HG02763 (cell line): ENCODE data around the gene NUBP1.
"Not testable (repeated sequence)": the region's sequence is repeated elsewhere in the genome, so short reads cannot be mapped to it uniquely, and the experiment has no call there.

Experiments
- ATAC-seq: cut with Tn5 transposase; IDR thresholded peaks from one replicate; pipeline ENCODE4 v1.9.1; 2021; ENCODE audit warnings: mild to moderate bottlenecking, moderate library complexity; ENCODE audit not compliant: unreplicated experiment

Gene NUBP1

GRCh38 chr16:10743610-10744369 is at the start of gene NUBP1:
NUBP1 (plus strand) TSS chr16:10743842; CDS start chr16:10743864, 22 bp downstream.
- ATAC-seq, result peak; percentile 82

- ATAC-seq, result no peak
Measured at GRCh38 chr16:10693889-10694288, 49.8 kb upstream of the NUBP1 start.

GRCh38 chr16:10694306-10694705 is 49.3 kb upstream of the NUBP1 start:
- ATAC-seq, result no peak

- no peak for ATAC-seq
Measured at GRCh38 chr16:10694830-10695229, 48.8 kb upstream of the NUBP1 start, which contains the start of gene TEKT5. TEKT5 (minus strand) TSS chr16:10694930; CDS start chr16:10694873, 57 bp downstream.

GRCh38 chr16:10699756-10700155 is 43.9 kb upstream of the NUBP1 start:
- no peak for ATAC-seq

- no peak for ATAC-seq
Measured at GRCh38 chr16:10708969-10709368, 34.7 kb upstream of the NUBP1 start.

- ATAC-seq, result no peak
Measured at GRCh38 chr16:10728003-10728887, 15.4 kb upstream of the NUBP1 start.

GRCh38 chr16:10729104-10730048 is 14.3 kb upstream of the NUBP1 start:
- no peak for ATAC-seq

GRCh38 chr16:10731790-10732189 is 11.9 kb upstream of the NUBP1 start:
- ATAC-seq, result no peak

- ATAC-seq, result no peak
Measured at GRCh38 chr16:10737068-10737625, 6.5 kb upstream of the NUBP1 start.

- peak; percentile 67 for ATAC-seq
Measured at GRCh38 chr16:10738231-10739077, 5.2 kb upstream of the NUBP1 start.

- no peak for ATAC-seq
Measured at GRCh38 chr16:10740000-10740844, 3.4 kb upstream of the NUBP1 start.

- ATAC-seq, result no peak
Measured at GRCh38 chr16:10740845-10741208, 2.8 kb upstream of the NUBP1 start.

GRCh38 chr16:10741249-10741648 is 2.4 kb upstream of the NUBP1 start:
- ATAC-seq, result not testable (repeated sequence)

GRCh38 chr16:10741844-10742243 is 1.8 kb upstream of the NUBP1 start:
- no peak for ATAC-seq

GRCh38 chr16:10743227-10743609 is 424 bp upstream of the NUBP1 start:
- ATAC-seq, result no peak

- no peak for ATAC-seq
Measured at GRCh38 chr16:10744370-10745030, 858 bp downstream of the NUBP1 start.

- ATAC-seq, result no peak
Measured at GRCh38 chr16:10745841-10746240, 2.2 kb downstream of the NUBP1 start.
